Hematopoietic multipotent progenitor cell treated with erythropoietin and hydrocortisone succinate and interleukin-3 and kit ligand, for 15 days (in vitro differentiated cells): ENCODE results near the gene AP3D1.
"Not testable (repeated sequence)": the region's sequence is repeated elsewhere in the genome, so short reads cannot be mapped to it uniquely, and the experiment has no call there.

Experiments used
- DNase-seq: peaks from one replicate; pipeline ENCODE4 v3.0.0-alpha.2; 2015; ENCODE audit warnings: low spot score

The AP3D1 gene

DNA sequence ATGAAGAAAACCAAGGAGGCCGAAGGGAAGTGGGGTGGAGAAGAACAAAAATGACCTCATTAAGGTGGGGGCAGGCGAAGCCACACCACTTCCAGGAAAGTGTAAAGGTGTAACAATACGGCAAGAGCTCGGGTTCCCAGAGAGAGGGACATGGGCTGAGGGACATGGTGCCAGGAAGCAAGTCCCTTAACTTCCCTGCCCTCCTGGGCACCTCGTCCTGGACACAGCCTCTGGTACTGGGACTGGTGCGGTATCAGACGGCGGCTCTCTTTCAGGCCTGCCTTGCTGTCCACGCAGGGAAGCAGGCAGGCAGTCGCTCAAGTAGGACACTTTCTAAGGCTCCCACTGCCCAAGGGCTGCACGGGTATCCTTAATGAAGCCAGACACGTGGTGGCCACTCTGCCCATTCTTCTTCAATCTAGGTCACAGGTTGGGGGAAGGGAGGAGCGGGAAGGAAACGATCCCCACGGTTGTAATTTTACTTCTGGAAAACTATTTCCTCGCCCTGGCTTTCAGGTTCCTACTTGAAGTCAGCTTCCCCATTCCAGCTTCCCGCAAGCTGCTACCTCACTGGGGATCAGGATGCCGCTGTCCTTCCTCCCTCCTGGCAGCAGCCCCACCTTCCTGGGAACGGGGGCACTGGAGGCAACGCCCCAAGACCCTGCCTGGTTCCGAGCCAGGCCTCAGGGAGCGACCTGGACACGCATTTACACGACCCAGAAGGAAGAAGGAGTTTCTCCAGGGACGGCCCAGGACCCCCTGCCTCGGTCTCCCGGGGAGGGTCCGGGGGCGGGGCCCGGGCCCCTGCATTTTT, 1.2 kb downstream of the AP3D1 start:
- no peak for DNase-seq

DNA sequence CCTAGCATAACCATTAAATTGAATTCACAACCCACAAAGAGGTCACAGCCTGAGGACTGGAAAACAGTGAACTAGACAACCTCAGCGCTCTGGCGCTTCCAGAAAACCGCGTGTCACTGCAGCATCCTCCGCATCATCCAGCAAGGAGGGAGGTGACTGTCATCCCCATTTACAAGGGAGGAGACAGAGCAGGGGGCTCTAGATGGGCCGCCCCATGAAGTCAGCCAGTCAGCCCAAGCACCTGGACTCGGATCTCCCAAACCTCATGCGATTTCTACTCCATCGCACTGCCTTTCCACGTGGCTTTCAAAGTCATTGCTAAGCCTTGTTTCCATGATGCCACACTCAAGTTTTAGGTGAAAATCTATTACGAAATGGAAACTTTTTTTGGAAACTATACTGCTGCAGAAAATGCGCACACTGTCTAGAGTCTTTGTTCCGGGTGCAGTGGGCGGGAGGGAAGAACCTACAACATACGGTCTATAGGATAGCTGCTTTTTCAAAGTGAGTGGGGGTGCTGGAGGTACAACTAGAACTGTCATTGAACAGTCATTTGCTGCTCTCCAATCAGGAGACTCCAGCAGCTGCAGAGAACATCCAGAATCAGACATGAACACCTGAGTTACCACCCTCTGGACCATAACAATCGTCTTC, 2.8 kb downstream of the AP3D1 start:
- DNase-seq = no peak

DNA sequence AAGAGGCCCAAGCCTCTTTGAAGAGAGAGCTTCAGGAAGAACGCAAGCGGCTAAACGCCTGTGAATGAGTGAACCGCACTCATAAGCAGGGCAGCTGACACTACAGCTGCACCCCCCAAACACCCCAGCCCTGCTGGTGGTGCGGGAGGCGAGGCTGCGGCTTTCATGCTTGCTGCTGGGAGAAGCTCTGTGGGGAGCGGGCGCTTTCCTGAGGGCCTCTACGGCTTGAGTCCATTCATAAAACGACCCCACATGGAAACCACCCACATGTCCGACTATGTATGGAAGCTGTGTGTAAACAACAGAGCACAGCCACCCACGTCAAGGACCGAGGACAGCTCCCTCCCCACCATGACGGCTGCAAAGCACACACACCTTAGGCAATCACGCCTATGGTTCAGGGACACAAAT, 5.5 kb downstream of the AP3D1 start:
- DNase-seq = no peak

DNA sequence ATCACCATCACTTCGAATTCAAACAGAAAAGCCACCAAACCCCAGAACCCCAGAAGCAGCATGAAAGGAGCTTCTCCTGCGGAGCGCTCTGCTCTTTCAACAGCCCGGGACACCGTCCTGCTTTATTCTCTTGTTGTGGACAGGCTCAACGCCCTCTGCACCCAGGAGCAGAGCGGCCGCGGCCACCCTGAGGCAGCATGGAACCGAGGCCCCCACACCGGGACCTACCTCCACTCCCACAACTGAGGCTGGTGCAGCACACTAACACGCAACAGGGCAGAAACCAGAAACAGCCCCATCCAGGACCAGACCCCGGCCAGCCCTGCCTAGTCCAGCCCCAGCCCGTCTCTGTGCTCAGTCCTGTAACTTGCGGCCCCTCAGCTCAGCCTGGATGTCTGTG, 7.2 kb downstream of the AP3D1 start:
- no peak for DNase-seq

DNA sequence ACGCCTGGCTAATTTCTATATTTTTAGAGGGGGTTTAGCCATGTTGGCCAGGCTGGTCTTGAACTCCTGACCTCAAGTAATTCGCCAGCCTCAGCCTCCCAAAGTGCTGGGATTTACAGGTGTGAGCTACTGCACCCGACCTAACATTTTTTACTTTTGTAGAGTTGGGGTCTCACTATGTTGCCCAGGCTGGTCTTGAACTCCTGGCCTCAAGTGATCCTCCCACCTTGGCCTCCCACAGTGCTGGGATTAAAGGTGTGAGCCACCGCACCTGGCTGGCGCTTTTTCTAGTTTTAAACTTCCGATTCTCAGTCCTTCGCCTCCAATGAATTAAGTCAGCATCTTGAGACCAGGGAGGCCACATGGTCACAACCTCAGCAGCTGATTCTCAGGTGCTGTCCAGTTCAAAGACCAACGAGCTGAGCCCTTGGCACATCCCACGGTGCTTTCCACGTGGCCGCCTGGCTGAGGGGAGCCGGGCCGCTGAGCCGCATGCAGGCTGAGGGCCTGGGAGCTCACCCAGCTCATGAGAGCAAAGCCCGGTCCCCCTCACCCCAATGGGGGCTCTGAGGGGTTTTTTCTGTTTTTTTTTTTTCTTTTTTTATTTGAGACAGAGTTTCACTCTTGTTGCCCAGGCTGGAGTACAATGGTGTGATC, 9.1 kb downstream of the AP3D1 start:
- DNase-seq = no peak

DNA sequence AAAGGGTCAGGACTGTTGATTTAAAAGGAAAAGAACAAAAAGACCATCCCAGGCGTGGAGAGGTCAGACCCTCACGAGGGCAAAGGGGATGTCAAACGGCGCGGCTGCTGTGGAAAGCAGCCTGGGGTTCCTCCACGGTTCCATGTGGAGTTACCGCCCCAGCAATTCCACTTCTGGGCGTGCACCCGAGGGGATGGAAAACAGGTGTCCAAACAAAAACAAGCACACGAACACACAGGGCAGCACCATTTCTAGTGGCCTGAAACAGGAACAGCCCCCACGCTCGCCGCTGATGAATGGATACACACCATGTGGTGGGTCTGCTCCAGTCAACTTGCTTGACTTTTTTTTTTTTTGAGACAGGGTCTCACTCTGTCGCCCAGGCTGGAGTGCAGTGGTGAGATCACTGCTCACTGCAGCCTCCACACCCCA, 11.2 kb downstream of the AP3D1 start:
- DNase-seq = no peak

DNA sequence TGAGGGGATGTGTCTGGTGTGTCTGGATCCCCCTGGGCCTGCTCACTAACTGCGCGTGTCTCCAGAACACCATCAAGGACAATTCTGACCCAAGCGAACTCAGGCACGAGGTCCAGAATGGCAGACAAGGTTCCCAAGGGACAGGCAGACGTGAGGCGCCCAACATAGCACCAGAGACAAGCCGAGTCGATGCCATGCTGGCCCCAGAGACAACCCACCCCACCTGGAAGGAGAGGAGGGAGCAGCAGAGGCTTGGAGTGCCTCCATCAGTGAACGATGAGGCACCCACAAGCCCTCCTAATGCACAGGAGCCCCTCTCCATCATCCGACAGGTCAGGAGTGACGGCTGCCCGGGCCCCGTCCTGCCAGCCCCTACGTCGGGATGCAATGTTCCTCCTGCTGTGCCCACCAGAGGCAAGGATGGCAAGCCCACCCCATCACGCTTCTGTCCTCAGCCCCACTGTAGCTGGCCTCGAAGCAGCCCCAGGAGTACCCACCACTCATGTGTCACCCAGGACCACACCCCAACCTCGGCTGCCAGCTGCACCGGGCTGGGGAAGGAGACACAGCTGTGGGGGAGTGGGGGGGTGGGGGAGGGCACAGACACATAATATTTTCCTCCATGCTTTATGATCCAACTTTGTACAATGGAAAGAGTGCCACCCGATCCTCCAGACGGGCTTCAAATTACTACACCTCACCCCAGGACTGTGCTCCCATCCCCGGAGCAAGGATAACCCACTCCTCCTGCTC, 11.8 kb downstream of the AP3D1 start:
- no peak for DNase-seq

DNA sequence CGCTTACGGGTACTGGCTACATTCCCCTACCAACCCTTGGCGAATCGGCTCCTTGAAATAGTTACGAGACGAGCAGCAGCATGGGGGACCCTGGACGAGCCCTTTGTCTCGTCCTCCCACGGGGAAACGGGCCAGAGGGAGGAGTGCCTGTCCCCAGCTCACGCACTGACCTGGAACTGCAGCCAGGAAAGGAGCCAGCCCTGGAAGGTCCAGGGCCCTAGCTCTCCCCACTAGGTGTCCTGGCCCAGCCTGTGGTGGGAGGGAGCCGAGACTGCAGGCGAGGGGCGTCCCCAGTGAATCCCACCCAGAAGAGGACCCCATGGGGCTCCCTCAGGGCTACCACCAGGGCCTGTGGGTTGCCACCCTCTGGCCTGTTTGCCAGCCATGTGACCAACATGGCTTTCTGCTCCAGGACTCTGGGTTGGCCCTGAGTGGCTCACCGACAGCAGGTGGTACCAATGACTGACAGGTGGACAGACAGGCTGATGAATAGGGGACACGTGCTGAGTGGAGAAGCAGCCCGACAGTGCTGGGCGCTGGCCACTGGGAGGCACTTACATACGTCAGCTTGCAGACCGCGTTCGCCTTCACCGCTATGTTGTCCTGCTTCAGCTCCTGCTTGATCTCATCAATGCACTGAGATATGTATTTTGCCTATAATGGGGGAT, 13.2 kb downstream of the AP3D1 start:
- DNase-seq = no peak

DNA sequence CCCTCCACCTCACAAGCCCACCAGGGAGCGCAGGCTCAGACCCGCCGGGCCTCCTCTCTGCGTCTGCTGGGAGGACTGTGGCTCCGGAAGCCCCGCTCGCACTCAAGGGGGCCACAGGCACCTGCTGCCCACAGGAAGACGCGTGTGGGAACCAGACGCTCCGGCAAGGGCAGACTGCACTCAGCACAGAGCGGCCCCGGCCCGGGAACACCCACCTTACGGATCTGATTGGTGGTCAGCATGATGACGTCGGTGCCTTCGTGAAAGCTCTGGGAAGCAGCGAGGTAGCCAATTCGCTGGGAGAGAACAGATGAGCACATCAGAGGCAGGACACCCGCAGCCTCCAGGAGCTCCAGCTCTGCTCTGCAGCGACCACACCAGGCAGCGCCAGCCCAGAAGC, 14.6 kb downstream of the AP3D1 start:
- DNase-seq = no peak

DNA sequence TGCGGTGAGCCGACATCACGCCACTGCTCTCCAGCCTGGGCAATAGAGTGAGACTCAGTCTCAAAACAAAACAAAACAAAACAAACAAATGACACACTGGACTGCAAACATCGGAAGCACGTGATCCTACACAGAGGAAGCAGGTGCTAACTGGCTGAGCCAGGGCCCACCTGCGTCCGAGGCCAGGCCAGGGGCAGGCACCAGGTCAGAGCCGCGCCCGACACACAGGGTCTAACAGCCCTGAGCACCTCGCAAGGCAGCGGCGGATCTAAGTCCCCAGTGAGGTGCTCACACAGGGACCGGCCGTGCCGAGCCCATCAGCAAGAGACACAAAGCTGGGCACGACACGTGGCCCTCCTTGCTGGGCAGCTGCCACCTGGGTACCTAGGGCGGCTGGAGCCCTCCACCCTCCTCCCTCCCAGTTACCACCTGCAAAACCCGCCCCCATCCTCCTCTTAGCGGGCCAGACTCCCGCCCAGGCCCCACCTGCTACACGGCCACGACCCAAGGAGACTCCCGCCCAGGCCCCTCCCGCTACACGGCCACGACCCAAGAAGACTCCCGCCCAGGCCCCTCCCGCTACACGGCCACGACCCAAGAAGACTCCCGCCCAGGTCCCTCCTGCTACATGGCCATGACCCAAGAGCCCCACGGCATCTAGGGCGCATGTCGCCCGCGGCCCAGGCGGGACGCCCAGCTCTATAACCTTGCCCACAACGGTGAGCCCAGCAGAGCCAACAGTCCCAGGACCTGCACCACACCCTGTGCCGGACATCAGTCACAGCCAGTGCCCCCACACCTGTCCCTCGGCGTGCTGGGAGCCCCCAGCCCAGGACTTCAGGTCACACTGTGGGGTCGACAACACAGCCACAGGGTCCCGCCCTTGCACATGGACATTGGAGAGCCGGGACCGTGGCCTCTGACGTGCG, 15.6 kb downstream of the AP3D1 start:
- DNase-seq = no peak

DNA sequence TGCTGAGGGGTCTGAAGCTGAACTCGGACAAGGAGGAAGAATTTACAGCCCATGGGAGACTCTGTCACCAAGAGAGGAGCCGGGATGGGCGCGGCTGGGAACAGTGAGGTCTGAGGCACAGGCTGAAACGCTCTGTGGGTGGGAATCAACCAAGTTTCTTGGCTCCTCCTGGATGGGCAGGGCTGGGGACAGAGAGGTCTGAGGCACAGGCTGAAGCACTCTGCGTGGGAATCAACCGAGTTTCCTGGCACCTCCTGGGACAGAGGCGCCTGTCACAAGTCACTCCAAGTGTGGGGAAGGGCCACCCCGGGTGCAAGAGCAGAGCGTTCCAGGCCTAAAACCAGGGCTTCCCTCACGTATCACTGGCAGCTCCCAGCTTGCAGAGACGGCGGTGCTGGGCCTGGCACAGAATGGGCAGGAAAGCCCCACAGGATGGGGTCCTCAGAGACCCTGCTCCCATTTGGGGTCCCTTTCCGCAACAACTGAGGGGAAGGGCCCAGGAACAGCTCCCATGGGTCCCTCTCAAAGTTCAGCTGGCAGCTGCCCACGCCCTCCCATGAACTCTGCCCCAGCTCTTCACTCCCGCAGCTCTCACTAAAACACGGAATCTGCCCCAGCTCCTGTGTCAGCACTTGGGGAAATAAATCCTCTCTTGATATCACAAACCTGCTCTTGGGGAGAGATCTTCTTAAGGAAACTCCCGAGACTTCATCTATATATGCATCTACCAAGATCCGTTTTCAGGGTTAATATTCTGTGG, 18.5 kb downstream of the AP3D1 start:
- DNase-seq = no peak

DNA sequence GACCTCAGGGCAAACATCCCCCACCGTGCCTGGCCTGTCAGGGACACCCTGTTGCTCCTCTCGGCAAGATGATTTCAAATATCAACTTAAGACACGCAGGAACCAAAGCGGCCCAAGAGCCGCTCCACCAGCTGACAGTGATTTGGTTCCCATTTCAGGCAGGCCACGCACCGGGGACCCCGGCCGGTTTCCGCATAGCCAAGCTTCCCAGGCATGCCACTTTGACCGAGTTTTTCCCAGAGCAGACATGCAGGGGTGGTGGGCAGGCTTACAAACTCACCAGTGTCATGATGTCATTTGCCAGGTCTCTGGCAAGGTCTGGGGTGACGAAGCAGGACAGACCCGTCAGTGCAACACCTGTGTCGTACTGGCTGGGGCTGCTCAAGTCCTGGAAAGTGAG, 19.2 kb downstream of the AP3D1 start:
- no peak for DNase-seq

DNA sequence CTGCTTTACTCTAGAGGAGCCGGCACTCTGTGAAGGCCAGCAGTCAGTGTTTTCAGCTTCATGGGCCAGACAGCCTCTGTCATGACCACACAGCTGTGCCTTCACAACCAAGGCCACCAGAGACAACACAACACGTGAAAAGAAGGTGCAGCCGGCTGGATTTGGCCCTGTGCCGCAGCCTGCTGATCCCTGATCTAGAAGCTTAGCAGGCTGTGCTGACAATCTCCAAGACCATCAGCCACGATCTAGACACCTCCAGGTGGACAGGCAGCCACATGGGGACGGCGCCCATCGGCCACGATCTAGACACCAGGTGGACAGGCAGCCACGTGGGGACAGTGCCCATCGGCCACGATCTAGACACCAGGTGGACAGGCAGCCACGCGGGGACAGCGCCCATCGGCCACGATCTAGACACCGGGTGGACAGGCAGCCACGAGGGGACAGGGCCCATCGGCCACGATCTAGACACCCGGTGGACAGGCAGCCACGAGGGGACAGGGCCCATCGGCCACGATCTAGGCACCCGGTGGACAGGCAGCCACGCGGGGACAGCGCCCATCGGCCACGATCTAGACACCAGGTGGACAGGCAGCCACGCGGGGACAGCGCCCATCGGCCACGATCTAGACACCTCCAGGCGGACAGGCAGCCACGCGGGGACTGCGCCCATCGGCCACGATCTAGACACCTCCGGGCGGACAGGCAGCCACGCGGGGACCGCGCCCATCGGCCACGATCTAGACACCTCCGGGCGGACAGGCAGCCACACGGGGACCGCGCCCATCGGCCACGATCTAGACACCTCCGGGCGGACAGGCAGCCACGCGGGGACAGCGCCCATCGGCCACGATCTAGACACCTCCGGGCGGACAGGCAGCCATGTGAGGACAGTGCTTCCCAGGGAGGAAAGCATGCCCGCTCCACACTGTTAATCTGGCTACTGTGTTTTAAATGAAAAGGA, 20.1 kb downstream of the AP3D1 start:
- not testable (repeated sequence) for DNase-seq

DNA sequence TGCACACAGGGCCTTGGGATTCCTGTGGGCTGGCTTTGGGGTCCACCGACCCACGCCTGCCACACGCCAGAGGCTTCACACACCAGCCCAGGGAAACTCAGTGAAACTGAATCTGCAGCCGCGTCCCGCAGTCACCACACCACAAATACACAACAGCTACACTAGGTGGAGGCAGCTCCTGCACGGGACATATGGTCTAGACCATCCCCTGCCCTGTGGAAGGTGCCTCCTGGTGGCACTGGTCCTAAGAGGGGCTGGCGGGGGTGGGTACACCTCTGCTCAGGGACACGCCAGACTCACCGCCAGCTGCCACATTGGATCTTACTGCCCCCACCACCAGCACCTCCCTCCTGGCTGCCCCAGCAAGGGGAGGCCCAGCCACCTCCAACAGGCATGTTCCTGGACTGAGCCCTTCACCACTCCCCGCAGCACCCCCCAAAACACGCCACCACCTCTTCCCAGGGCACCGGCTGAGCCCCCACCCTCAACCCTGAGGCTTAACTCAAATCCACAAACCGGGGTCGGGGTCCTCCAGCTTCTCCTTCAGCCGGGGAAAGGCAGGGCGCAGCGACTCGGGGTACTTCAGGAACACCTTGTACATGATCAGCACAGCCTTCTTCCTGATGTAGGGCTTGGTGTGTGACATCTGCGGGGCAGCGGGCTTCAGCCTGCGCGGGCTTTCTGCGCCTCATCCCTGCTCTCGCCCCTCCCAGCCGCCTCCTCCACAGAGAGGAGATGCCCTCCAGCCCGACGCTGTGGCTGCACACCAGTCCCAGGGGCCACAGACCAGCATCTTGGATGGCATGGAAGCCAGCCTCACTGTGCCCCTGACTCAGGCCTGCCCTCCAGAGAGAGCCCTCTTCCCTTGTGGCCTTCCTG, 21.2 kb downstream of the AP3D1 start:
- DNase-seq = no peak

DNA sequence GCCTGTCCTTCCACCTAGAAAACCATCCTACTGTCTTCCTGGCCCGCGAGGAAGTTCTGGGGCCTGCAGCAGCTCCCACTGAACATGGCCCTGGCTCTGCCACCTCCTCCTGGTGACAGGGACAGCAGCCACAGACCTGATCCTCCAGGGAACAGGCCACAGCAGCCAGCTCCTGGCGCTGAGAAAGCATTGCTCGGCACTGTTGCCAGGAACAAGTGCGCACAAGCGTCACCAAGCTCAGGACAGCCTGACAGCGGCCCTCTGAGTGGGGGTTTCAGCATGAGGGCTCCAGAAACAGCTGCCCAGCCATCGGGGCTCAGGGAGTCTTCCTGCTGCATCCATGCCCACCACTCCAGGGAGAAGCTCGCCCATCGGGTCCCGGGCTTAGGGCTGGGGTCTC, 21.9 kb downstream of the AP3D1 start:
- DNase-seq = no peak

DNA sequence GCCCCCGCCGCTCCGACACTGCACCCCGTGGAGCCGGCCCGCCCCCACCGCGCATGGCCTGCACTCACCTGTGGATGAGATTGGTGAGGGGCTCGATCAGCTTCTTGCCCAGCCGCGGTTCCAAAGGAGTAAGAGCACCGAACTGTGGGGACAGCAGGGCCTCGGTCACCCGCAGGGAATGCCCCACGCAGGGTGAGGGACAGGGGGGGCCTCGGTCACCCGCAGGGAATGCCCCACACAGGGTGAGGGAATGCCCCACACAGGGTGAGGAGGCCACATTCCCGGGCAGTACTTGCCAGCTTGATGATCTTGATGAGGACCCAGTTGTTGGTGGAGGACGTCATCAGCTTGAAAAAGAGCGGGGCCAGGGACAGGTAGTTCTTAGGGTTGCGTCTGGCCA, 22.3 kb downstream of the AP3D1 start:
- DNase-seq = no peak

DNA sequence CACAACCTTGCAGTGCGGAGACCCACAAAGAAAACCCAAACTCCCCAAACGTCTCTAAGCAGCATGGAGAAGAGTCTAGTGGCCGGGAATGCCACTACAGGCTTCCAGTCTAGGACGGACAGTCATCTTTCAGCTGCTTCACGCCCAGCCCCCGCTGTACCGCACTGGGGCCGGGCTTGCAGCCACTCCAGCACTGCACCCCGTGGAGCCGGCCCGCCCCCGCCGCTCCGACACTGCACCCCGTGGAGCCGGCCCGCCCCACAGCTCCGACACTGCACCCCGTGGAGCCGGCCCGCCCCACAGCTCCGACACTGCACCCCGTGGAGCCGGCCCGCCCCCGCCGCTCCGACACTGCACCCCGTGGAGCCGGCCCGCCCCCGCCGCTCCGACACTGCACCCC, 23.1 kb downstream of the AP3D1 start:
- not testable (repeated sequence) for DNase-seq

DNA sequence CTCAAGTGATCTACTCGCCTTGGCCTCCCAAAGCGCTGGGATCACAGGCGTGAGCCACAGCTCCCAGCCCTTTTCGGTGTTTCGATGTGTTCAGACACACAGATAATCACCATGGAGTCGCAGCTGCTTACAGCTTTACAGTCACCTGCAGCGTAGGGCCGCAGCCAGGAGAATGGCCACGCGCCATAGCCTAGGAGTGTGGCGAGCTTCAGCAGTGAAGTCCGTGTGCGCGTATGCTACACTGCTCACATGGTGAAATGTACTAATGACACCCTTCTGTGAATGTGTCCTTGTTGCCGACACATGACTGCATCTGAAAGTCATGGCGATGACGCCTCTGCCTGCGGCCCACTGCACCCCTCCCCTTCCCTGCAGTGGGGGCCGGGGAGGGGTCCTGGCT, 23.6 kb downstream of the AP3D1 start:
- no peak for DNase-seq
